GM20000 (cell line): ENCODE results near the gene USP5.

Experiments
- DNase-seq: peaks from one replicate; pipeline ENCODE4 v3.0.0; 2012; ENCODE audit warnings: low spot score
- CTCF ChIP-seq: IDR thresholded peaks from 2 replicates; pipeline ENCODE4 v1.5.1; 2012; ENCODE audit warnings: mild to moderate bottlenecking, control low read depth; ENCODE audit errors: extremely low read depth, missing control alignments

The USP5 gene

GRCh38 chr12:6843118-6843902 is 8.6 kb upstream of the USP5 start:
- no peak for TF ChIP-seq CTCF
- no peak for DNase-seq

- TF ChIP-seq CTCF = no peak
- DNase-seq = no peak
Observed at GRCh38 chr12:6845395-6845794, 6.6 kb upstream of the USP5 start.

- TF ChIP-seq CTCF = no peak
- DNase-seq = no peak
Observed at GRCh38 chr12:6846316-6846869, 5.6 kb upstream of the USP5 start.

GRCh38 chr12:6847676-6848075 is 4.3 kb upstream of the USP5 start:
- TF ChIP-seq CTCF = no peak
- no peak for DNase-seq

GRCh38 chr12:6849427-6849826 is 2.5 kb upstream of the USP5 start:
- DNase-seq = no peak
- TF ChIP-seq CTCF = no peak

- TF ChIP-seq CTCF = no peak
- DNase-seq = no peak
Observed at GRCh38 chr12:6849976-6850560, 1.9 kb upstream of the USP5 start.

- no peak for TF ChIP-seq CTCF
- DNase-seq = no peak
Observed at GRCh38 chr12:6850796-6851152, 1.2 kb upstream of the USP5 start.
